Psoas muscle (tissue), 7 donors: ENCODE results near the gene LASP1NB.

ENCODE experiments used
- ATAC-seq, 4 donors: fragments of 200-7000 bp; cut with Tn5 transposase; one replicate each; pipeline ENCODE4 v1.9.1; 2020; ENCODE audit warnings: moderate library complexity in 3 of 4, mild to moderate bottlenecking in 2 of 4
- DNase-seq, 2 donors: peaks; one replicate each; pipeline ENCODE4 v3.0.0-alpha.2; 2020
- H3K27ac ChIP-seq: fragments of 200-600 bp; one replicate; pipeline ENCODE4 v1.8.0; 2022
- H3K27me3 ChIP-seq, 3 donors: fragments of 200-600 bp in 1 of 3; one replicate each; pipeline versions ENCODE4 v1.6.1 to v1.8.0; 2013 to 2022; ENCODE audit warnings: low read length in 2 of 3, mild to moderate bottlenecking in 2 of 3, moderate library complexity in 1 of 3; ENCODE audit not compliant: insufficient read depth in 3 of 3
- H3K36me3 ChIP-seq, 2 donors: fragments of 200-600 bp in 1 of 2; one replicate each; pipeline versions ENCODE4 v1.6.1 to v1.8.0; 2013 to 2022; ENCODE audit warnings: low read depth in 1 of 2, mild to moderate bottlenecking in 1 of 2, moderate library complexity in 1 of 2; ENCODE audit not compliant: insufficient read depth in 1 of 2
- H3K4me1 ChIP-seq: fragments of 200-600 bp; one replicate; pipeline ENCODE4 v1.8.0; 2022
- H3K4me3 ChIP-seq: fragments of 200-600 bp; one replicate; pipeline ENCODE4 v1.8.0; 2022; ENCODE audit warnings: mild to moderate bottlenecking
- H3K9me3 ChIP-seq: fragments of 200-600 bp; one replicate; pipeline ENCODE4 v1.8.0; 2022
- CTCF ChIP-seq: fragments of 200-600 bp; IDR thresholded peaks from one replicate; pipeline ENCODE4 v1.8.0; 2022; ENCODE audit warnings: antibody characterized with exemption
- WGBS, 3 donors: extraction: QIAGEN DNeasy Blood & Tissue Kit; methylation state at CpG; one replicate each; pipeline versions ENCODE4 v1.1.6 to v1.1.7; 2013; 5-methylcytosine and 5-hydroxymethylcytosine counted together
- intact Hi-C, 2 donors: fragments of 100-400 bp; cut with DNase I; formaldehyde crosslinking; loops; one replicate each; pipeline versions ENCODE4 v1.11.0 to v1.14.2; 2022
- donor health status: healthy with polysubstance abuse.
- donor health status: DM: no; HTN: no; CAD: no; lungs with moderate emphysema.
- donor health status: Bipolar disorder and iron deficiency.
- donor health status: healthy.
- donor health status: DM: yes; HTN: yes; CAD: no.
- donor health status: DM: no; HTN: no; CAD: no.
- donor health status: DM: yes; HTN: yes; CAD: no.

The LASP1NB gene

GRCh38 chr17:38918129-38918913 lies 7.1 kb upstream of the LASP1NB start:
- Histone ChIP-seq H3K4me1 (peaks cover 16% of the 10 kb centered on the region), H3K9me3 (no peaks in the 10 kb centered on the region), H3K27me3 (no peaks in the 10 kb centered on the region), H3K36me3 (peaks cover 3 to 45% of the 10 kb centered on the region in 2 donors), H3K27ac (no peak overlapping the region), H3K4me3 (no peak overlapping the region)
- no peak for DNase-seq
- intact Hi-C loops = no loop called here
- ATAC-seq = peak; percentile 56 to 85 (median 67)
- WGBS, 3 donors = 62 to 73% (median 67%) methylated on average over 33 to 37 of the region's 37 CpGs
- no peak for TF ChIP-seq CTCF

GRCh38 chr17:38918916-38919315 lies 6.5 kb upstream of the LASP1NB start:
- WGBS, 3 donors = 85 to 91% (median 91%) methylated on average over 5 of the region's 5 CpGs
- no peak overlapping the region for H3K4me3 ChIP-seq
- no peaks in the 10 kb centered on the region for H3K9me3 ChIP-seq
- no peaks in the 10 kb centered on the region for H3K27me3 ChIP-seq
- H3K36me3 ChIP-seq = peaks cover 3 to 45% of the 10 kb centered on the region in 2 donors
- peaks cover 16% of the 10 kb centered on the region for H3K4me1 ChIP-seq
- TF ChIP-seq CTCF = no peak
- DNase-seq (no peak), ATAC-seq (no peak)
- no peak overlapping the region for H3K27ac ChIP-seq
- intact Hi-C loops = no loop called here

- peaks cover 3 to 45% of the 10 kb centered on the region in 2 donors for H3K36me3 ChIP-seq
- H3K4me1 ChIP-seq = peaks cover 16% of the 10 kb centered on the region
- WGBS, 3 donors = 92 to 93% (median 93%) methylated on average over 16 of the region's 16 CpGs
- no peak overlapping the region for H3K27ac ChIP-seq
- no peak for TF ChIP-seq CTCF
- H3K27me3 ChIP-seq = no peaks in the 10 kb centered on the region
- no peak overlapping the region for H3K4me3 ChIP-seq
- ATAC-seq = no peak
- no peaks in the 10 kb centered on the region for H3K9me3 ChIP-seq
- intact Hi-C loops = no loop called here
- DNase-seq = no peak
Observed at GRCh38 chr17:38919316-38920078, 5.9 kb upstream of the LASP1NB start.

- H3K4me3 ChIP-seq = no peak overlapping the region
- no peaks in the 10 kb centered on the region for H3K9me3 ChIP-seq
- WGBS, 3 donors = 61 to 68% (median 62%) methylated on average over 7 to 9 of the region's 9 CpGs
- DNase-seq (no peak), ATAC-seq (no peak)
- peak overlapping the region; percentile 41 for H3K27ac ChIP-seq
- TF ChIP-seq CTCF = no peak
- H3K4me1 ChIP-seq = peaks cover 16% of the 10 kb centered on the region
- peaks cover 0 to 34% of the 10 kb centered on the region in 2 donors for H3K36me3 ChIP-seq
- H3K27me3 ChIP-seq = no peaks in the 10 kb centered on the region
- intact Hi-C loops = no loop called here
Observed at GRCh38 chr17:38920374-38921291, 4.8 kb upstream of the LASP1NB start.
